Measurements from ENCODE around the gene PANK3. TPM values are rescaled to one million over a fixed set of nuclear protein-coding genes. Genes with fewer than 3 reads are reported as not detected.

Gene PANK3
- total RNA-seq (10 to 100 TPM; 29.2 to 38.6 (median 33.3) TPM), polyA plus RNA-seq (5.3 TPM)
- long read RNA-seq, donor 1, full-length matches to known transcripts: 15 of 26 reads
- long read RNA-seq, donor 1, partial matches to known transcripts: 2 of 26 reads
- long read RNA-seq, donor 1, other reads (novel, unspliced or antisense): 9 of 26 reads
- long read RNA-seq, donor 2, full-length matches to known transcripts: 5 of 5 reads
- long read RNA-seq, donor 2, partial matches to known transcripts: 0 of 5 reads
- long read RNA-seq, donor 2, other reads (novel, unspliced or antisense): 0 of 5 reads
- long read RNA-seq, donor 3, full-length matches to known transcripts: 3 of 10 reads
- long read RNA-seq, donor 3, partial matches to known transcripts: 2 of 10 reads
- long read RNA-seq, donor 3, other reads (novel, unspliced or antisense): 5 of 10 reads
- long read RNA-seq, donor 4, full-length matches to known transcripts: 2 of 2 reads
- long read RNA-seq, donor 4, partial matches to known transcripts: 0 of 2 reads
- long read RNA-seq, donor 4, other reads (novel, unspliced or antisense): 0 of 2 reads

DNA sequence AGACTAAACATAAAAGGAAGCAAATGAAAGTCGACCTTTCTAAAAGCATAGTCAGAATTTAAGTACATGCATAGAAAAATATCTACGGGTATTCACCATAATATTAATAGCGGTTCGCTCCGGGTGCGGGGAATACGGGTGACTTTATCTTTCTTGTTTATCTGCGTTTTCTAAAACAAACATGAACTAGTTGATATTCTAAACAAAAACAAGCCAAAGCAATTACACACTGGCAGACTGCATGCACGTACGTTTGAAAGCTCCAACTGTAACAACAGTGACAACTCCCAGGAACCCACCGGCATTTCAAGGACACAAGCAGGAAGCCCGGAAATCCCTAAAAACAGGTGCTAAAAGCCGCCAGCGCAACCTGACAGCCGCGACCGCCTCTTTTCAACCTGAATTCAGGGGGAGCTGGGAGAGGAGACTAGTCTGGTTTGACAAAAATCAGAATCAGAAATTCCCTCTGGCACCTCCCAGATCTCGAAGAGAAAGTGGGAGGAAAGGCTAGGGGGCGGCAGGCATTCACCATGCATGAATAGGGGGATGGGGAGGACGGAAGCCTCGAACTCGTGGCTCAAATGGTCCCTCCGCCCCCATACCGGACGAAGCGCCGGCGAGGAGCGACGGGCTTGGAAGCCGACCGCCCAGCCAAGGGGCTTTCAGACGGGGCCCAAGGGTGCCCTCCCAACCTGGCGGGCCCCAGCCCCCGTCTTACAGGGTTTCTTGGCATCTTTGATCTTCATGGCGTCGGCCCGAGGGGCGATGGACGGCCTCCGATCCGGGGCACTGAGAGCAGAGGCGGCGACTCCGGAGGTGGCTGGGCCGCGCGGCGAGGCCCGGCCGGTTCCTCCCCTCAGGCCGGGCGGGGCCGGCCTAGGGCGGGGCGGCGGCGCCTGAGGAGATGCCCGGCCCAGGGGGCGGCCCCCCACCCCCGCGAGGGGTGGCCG is at the start of gene PANK3:
PANK3 (minus strand) TSS at position 831 of the 950 bp plus-strand sequence; CDS start at position 746, 85 bp downstream.
- ATAC-seq (peak; percentile 92 to 93), DNase-seq (no peak)
- H3K27me3 ChIP-seq (ENCODE audit: control insufficient read depth, insufficient read depth): no peaks in the 10 kb centered on the region
- peak within 1 kb of the TSS; percentile 98 for H3K27ac ChIP-seq (ENCODE audit: low read length)
- intact Hi-C loops (cut with DNase I): no loop called here
- H3K4me1 ChIP-seq (ENCODE audit: control insufficient read depth, insufficient read depth, low read length): no peaks in the 10 kb centered on the region
- peak within 1 kb of the TSS; percentile 96 for H3K4me3 ChIP-seq (ENCODE audit: low read length)
- under 1% methylated on average over 63 of the region's 63 CpGs for WGBS
- no peaks in the 10 kb centered on the region for H3K9me3 ChIP-seq (ENCODE audit: control insufficient read depth, low read length)

- Histone ChIP-seq H3K27me3 (ENCODE audit: control insufficient read depth, insufficient read depth) (no peaks in the 10 kb centered on the region), H3K9me3 (ENCODE audit: control insufficient read depth, low read length) (no peaks in the 10 kb centered on the region), H3K4me3 (ENCODE audit: low read length) (no peak overlapping the region), H3K4me1 (ENCODE audit: control insufficient read depth, insufficient read depth, low read length) (no peaks in the 10 kb centered on the region), H3K27ac (ENCODE audit: low read length) (no peak overlapping the region)
- intact Hi-C loops (cut with DNase I): no loop called here
- DNase-seq (no peak), ATAC-seq (no peak)
- WGBS: 80% methylated on average over 3 of the region's 3 CpGs
These were observed 45.7 kb upstream of the PANK3 start for GRCh38 chr5:168624850-168625364.

DNA sequence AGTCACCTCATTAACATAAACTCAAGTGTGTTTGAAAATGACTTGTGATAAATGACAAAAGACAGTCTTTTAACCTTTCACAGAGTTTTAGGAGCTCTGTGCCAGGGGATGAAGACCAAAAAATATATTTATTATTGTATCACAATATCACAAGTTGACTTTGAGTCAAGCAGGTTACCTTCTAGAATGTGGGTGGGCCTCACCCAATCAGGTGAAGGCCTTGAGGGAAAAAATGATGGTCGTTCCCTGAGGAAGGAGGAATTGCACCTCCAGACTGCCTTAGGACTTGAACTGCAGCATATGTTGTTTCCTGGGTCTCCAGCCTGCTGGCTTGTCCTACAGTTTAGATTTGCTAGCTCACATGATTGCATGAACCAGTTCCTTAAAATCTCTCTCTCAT is 41.6 kb upstream of the PANK3 start:
- Histone ChIP-seq H3K4me3 (ENCODE audit: low read length) (no peak overlapping the region), H3K27me3 (ENCODE audit: control insufficient read depth, insufficient read depth) (no peaks in the 10 kb centered on the region), H3K9me3 (ENCODE audit: control insufficient read depth, low read length) (no peaks in the 10 kb centered on the region), H3K27ac (ENCODE audit: low read length) (no peak overlapping the region), H3K4me1 (ENCODE audit: control insufficient read depth, insufficient read depth, low read length) (no peaks in the 10 kb centered on the region)
- WGBS: 77% methylated on average over 1 of the region's 1 CpG
- no peak for ATAC-seq
- DNase-seq: no peak
- intact Hi-C loops (cut with DNase I): no loop called here

- WGBS: 96% methylated on average over 10 of the region's 10 CpGs
- Histone ChIP-seq H3K27ac (ENCODE audit: low read length) (no peak overlapping the region), H3K9me3 (ENCODE audit: control insufficient read depth, low read length) (no peaks in the 10 kb centered on the region), H3K27me3 (ENCODE audit: control insufficient read depth, insufficient read depth) (no peaks in the 10 kb centered on the region), H3K4me1 (ENCODE audit: control insufficient read depth, insufficient read depth, low read length) (no peaks in the 10 kb centered on the region), H3K4me3 (ENCODE audit: low read length) (no peak overlapping the region)
- DNase-seq: no peak
- peak in 1 of 2 donors; percentile 38 for ATAC-seq
- intact Hi-C loops (cut with DNase I): no loop called here
These were observed 35.5 kb upstream of the PANK3 start for GRCh38 chr5:168614661-168615060.

DNA sequence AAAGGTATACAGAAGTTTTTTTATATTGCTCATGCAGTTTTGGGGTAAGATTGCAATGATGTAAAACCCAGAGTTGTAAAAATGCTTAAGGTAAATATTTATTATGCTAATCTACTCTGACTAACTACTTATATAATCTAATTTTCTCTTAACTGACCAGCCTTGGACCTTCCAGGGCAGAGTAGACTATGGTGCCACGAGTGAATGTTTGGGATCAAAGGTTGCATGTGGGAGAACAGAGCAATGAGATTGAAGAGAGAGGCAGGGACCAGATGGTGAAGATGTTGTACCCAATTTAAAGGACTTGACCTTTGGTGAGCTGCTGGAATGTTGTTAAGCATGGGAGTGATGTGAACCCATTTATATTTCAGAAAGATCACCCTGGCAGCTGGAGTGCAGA is 34.8 kb upstream of the PANK3 start:
- no peak for ATAC-seq
- no peak for DNase-seq
- no peaks in the 10 kb centered on the region for H3K4me1 ChIP-seq (ENCODE audit: control insufficient read depth, insufficient read depth, low read length)
- no peaks in the 10 kb centered on the region for H3K9me3 ChIP-seq (ENCODE audit: control insufficient read depth, low read length)
- H3K27me3 ChIP-seq (ENCODE audit: control insufficient read depth, insufficient read depth): no peaks in the 10 kb centered on the region
- intact Hi-C loops (cut with DNase I): no loop called here
- no peak overlapping the region for H3K4me3 ChIP-seq (ENCODE audit: low read length)
- no peak overlapping the region for H3K27ac ChIP-seq (ENCODE audit: low read length)
- WGBS: 67% methylated on average over 1 of the region's 1 CpG

GRCh38 chr5:168613396-168613795 is 34.2 kb upstream of the PANK3 start:
- 39% methylated on average over 2 of the region's 2 CpGs for WGBS
- H3K27ac ChIP-seq (ENCODE audit: low read length): no peak overlapping the region
- ATAC-seq (no peak), DNase-seq (no peak)
- H3K27me3 ChIP-seq (ENCODE audit: control insufficient read depth, insufficient read depth): no peaks in the 10 kb centered on the region
- no peak overlapping the region for H3K4me3 ChIP-seq (ENCODE audit: low read length)
- no peaks in the 10 kb centered on the region for H3K9me3 ChIP-seq (ENCODE audit: control insufficient read depth, low read length)
- H3K4me1 ChIP-seq (ENCODE audit: control insufficient read depth, insufficient read depth, low read length): no peaks in the 10 kb centered on the region
- intact Hi-C loops (cut with DNase I): no loop called here

- WGBS: 35% methylated on average over 2 of the region's 2 CpGs
These were observed 33.8 kb upstream of the PANK3 start for GRCh38 chr5:168612996-168613395.

DNA sequence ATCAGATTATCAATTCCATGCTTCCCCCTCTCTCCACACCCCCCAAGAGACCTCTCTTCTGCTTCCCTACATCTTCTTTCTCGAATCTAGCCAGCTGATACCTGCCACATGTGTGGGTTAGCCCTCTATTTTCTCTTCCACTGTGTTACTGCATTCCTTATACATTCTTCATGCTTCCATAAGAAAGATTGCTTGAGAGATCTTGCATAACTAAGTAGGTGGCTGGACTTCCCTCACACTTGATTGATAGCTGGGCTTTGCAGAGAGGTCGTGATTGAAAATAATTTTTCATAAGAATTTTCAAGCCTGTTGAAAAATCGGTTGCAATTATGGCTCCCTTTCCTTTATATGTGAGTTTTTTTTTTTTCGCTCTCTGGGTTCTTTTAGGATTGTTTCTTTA is 33.0 kb upstream of the PANK3 start:
- H3K4me1 ChIP-seq (ENCODE audit: control insufficient read depth, insufficient read depth, low read length): no peaks in the 10 kb centered on the region
- H3K27ac ChIP-seq (ENCODE audit: low read length): no peak overlapping the region

More at GRCh38 chr5:168612996-168613395, 33.8 kb upstream of the PANK3 start:
- intact Hi-C loops (cut with DNase I): no loop called here
- no peak for DNase-seq
- ATAC-seq: peak; percentile 76 to 89
- Histone ChIP-seq H3K4me3 (ENCODE audit: low read length) (no peak overlapping the region), H3K9me3 (ENCODE audit: control insufficient read depth, low read length) (no peaks in the 10 kb centered on the region), H3K27me3 (ENCODE audit: control insufficient read depth, insufficient read depth) (no peaks in the 10 kb centered on the region), H3K27ac (ENCODE audit: low read length) (no peak overlapping the region), H3K4me1 (ENCODE audit: control insufficient read depth, insufficient read depth, low read length) (no peaks in the 10 kb centered on the region)

DNA sequence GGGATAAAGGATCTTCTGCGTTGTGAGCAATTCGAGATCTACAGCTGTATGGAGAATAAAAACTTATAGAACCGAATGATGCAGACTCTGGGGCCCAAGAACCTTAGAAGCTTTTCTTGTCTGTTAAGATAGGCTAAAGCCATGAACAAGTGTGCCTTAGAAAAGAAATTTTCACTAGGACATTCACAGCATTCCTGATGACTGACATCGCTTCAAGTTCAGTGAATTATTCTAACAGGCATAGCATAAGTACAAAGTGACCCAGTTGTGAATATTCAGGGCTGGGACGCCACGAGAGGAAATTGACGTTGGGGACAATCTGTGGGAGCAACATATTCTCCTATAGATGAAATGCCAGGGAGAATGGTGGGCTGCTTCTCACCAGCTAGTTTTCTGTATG is 32.0 kb upstream of the PANK3 start:
- DNase-seq: no peak
- WGBS: 48% methylated on average over 7 of the region's 7 CpGs
- H3K27ac ChIP-seq (ENCODE audit: low read length): no peak overlapping the region
- H3K27me3 ChIP-seq (ENCODE audit: control insufficient read depth, insufficient read depth): no peaks in the 10 kb centered on the region
- H3K9me3 ChIP-seq (ENCODE audit: control insufficient read depth, low read length): no peaks in the 10 kb centered on the region
- H3K4me3 ChIP-seq (ENCODE audit: low read length): no peak overlapping the region
- no peaks in the 10 kb centered on the region for H3K4me1 ChIP-seq (ENCODE audit: control insufficient read depth, insufficient read depth, low read length)
- no peak for ATAC-seq
- intact Hi-C loops (cut with DNase I): no loop called here

More for the DNA sequence above, 33.0 kb upstream of the PANK3 start:
- no peak for DNase-seq
- no peak overlapping the region for H3K4me3 ChIP-seq (ENCODE audit: low read length)
- no peaks in the 10 kb centered on the region for H3K27me3 ChIP-seq (ENCODE audit: control insufficient read depth, insufficient read depth)
- ATAC-seq: no peak
- WGBS: 78% methylated on average over 4 of the region's 4 CpGs
- intact Hi-C loops (cut with DNase I): no loop called here
- H3K9me3 ChIP-seq (ENCODE audit: control insufficient read depth, low read length): no peaks in the 10 kb centered on the region

DNA sequence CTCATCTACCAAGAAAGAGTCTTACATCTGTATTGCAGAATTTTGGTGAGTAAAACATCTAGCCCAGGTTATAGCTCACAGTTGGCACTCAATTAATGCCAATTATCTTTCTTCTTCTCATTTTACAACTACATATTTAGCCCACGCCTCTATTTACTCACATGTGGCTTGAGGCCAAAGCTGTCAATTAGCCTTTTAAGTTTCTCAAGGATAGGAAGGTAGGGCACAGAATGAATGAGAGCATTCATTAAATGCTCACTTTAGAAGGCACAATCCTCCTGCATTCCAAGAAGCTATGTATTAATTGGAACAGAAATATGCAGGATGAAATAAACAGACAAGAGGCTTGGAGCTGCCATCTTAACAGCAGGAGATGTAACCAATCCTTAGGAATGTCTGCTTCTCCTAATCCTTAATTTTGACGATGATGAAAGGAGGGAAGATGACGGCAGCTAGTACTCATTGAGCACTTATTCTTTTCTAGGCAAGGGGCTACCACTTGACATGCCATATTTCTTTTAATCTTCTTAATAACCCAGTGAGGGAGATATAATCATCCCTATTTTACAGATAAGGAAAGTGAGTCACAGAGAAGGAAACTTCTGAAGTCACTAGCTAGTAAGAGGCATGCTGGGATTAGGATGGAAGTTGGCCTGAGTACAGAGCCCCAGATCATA is 30.8 kb upstream of the PANK3 start:
- Histone ChIP-seq H3K27ac (ENCODE audit: low read length) (no peak overlapping the region), H3K4me3 (ENCODE audit: low read length) (no peak overlapping the region), H3K9me3 (ENCODE audit: control insufficient read depth, low read length) (no peaks in the 10 kb centered on the region), H3K4me1 (ENCODE audit: control insufficient read depth, insufficient read depth, low read length) (no peaks in the 10 kb centered on the region), H3K27me3 (ENCODE audit: control insufficient read depth, insufficient read depth) (no peaks in the 10 kb centered on the region)
- intact Hi-C loops (cut with DNase I): no loop called here
- ATAC-seq (no peak), DNase-seq (no peak)
- 85% methylated on average over 3 of the region's 3 CpGs for WGBS
